Astrocyte (in vitro differentiated cells and primary cell): ENCODE measurements around the gene CCR2. TPM values are rescaled to one million over a fixed set of nuclear protein-coding genes. Genes with fewer than 3 reads are reported as not detected.

Experiments
- DNase-seq: peaks from one replicate; pipeline ENCODE4 v3.0.0-alpha.2; 2010; ENCODE audit warnings: low read depth
- FAIRE-seq: peaks from 2 replicates; lab custom pipeline; 2011; peaks lifted over from hg19 to GRCh38; lab: Jason Lieb, UNC
- H2AFZ ChIP-seq: 2 replicates; pipeline ENCODE4 v1.6.0; 2012; ENCODE audit warnings: low read depth, low read length, inconsistent platforms
- H3K27ac ChIP-seq: 2 replicates; pipeline ENCODE4 v1.5.1; 2011; ENCODE audit warnings: low read depth, low read length, inconsistent platforms
- H3K27me3 ChIP-seq: 2 replicates; pipeline ENCODE4 v1.6.0; 2011; ENCODE audit warnings: low read length, inconsistent platforms; ENCODE audit not compliant: insufficient read depth
- H3K36me3 ChIP-seq: 2 replicates; pipeline ENCODE4 v1.5.1; 2011; ENCODE audit warnings: low read length, inconsistent platforms; ENCODE audit not compliant: insufficient read depth
- H3K4me1 ChIP-seq: 2 replicates; pipeline ENCODE4 v1.5.1; 2011; ENCODE audit warnings: low read length, inconsistent platforms; ENCODE audit not compliant: insufficient read depth
- H3K4me2 ChIP-seq: 2 replicates; pipeline ENCODE4 v1.6.0; 2012; ENCODE audit warnings: low read length, inconsistent platforms
- H3K4me3 ChIP-seq: 2 replicates; pipeline ENCODE4 v1.5.1; 2011; ENCODE audit warnings: low read depth, mild to moderate bottlenecking, low read length, inconsistent platforms; ENCODE audit not compliant: insufficient read depth
- H3K79me2 ChIP-seq: 2 replicates; pipeline ENCODE4 v1.6.0; 2012; ENCODE audit warnings: mild to moderate bottlenecking, low read length, inconsistent platforms; ENCODE audit not compliant: insufficient read depth
- H3K9ac ChIP-seq: 2 replicates; pipeline ENCODE4 v1.6.0; 2012; ENCODE audit warnings: mild to moderate bottlenecking, low read length, inconsistent platforms
- H3K9me3 ChIP-seq: 2 replicates; pipeline ENCODE4 v1.5.1; 2012; ENCODE audit warnings: low read depth, mild to moderate bottlenecking, low read length, inconsistent platforms; ENCODE audit not compliant: insufficient read depth
- H4K20me1 ChIP-seq: 2 replicates; pipeline ENCODE4 v1.6.0; 2012; ENCODE audit warnings: low read length, inconsistent platforms; ENCODE audit not compliant: insufficient read depth
- H3K27ac Mint-ChIP-seq: one replicate; pipeline ENCODE4 v1.8.0; 2021; ENCODE audit warnings: mild to moderate bottlenecking, mixed read lengths; ENCODE audit not compliant: unreplicated experiment
- H3K27me3 Mint-ChIP-seq: one replicate; pipeline ENCODE4 v1.8.0; 2021; ENCODE audit warnings: low read depth, mixed read lengths; ENCODE audit not compliant: unreplicated experiment
- H3K36me3 Mint-ChIP-seq: one replicate; pipeline ENCODE4 v1.8.0; 2021; ENCODE audit warnings: low read depth, mixed read lengths; ENCODE audit not compliant: unreplicated experiment
- H3K4me1 Mint-ChIP-seq: one replicate; pipeline ENCODE4 v1.8.0; 2021; ENCODE audit warnings: low read depth, mixed read lengths; ENCODE audit not compliant: unreplicated experiment
- H3K4me3 Mint-ChIP-seq: one replicate; pipeline ENCODE4 v1.8.0; 2021; ENCODE audit warnings: mild to moderate bottlenecking, moderate library complexity, mixed read lengths; ENCODE audit not compliant: unreplicated experiment
- H3K9me3 Mint-ChIP-seq: one replicate; pipeline ENCODE4 v1.8.0; 2021; ENCODE audit warnings: mild to moderate bottlenecking, mixed read lengths; ENCODE audit not compliant: unreplicated experiment
- EZH2 ChIP-seq: IDR thresholded peaks from 2 replicates; pipeline ENCODE4 v1.6.1; 2012; ENCODE audit warnings: mild to moderate bottlenecking, low read length, inconsistent platforms; ENCODE audit not compliant: insufficient read depth
- total RNA-seq: library from RNA; stranded (reverse); gene quantifications from 2 replicates; pipeline ENCODE4 v1.2.1, GENCODE V29; 2021
- TF ChIP-seq, protein P1 (sequence below): IDR thresholded peaks from 2 replicates; pipeline ENCODE4 v1.5.1; 2011; ENCODE audit warnings: low read depth, mild to moderate bottlenecking, inconsistent platforms, low read length, moderate library complexity; ENCODE audit not compliant: insufficient read depth

CCR2 gene
- total RNA-seq, 1 donor from 2014 or later: not detected

DNA sequence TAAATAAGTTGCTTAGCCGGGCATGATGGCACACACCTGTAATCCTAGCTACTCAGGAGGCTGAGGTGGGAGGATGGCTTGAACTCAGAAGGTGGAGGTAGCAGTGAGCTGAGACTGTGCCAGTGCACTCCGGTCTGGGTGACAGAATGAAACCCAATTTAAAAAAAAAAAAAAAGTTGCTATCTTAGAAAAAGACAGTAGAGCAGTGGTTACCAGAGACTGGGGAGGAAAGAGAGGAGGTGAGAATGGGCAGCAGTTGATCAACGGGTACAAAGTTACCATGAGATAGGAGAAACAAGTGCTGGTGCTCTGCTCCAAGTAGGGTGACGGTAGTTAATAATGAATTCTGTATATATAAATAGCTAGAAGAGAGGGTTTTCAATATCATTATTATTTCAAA, 821 bp upstream of the CCR2 start:
- H3K4me3 Mint-ChIP-seq: no peak overlapping the region
- no peak for FAIRE-seq

DNA sequence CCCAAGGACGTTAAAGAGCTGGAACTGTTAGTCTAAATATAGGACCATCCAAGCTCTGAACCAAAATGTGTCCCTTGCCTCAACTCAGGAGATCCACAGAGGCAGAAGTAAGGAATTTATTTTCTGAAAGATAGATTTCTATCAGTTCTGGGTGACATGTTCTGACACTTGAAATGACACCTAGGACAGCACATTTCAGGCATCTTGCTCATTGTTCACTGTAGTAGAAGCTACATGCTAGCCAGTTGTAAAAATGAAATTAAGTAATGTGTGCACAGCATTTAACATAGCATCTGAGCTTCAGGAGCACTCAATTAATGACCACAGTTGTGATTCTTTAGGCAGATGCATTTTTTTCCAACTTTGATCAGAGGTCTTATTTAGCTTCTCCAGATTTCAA, 567 bp downstream of the CCR2 start:
- no peak overlapping the region for H3K4me3 ChIP-seq
- Mint-ChIP-seq H3K4me3 (no peak overlapping the region), H3K36me3 (no peaks in the 10 kb centered on the region), H3K27ac (no peak overlapping the region), H3K27me3 (peaks cover 42% of the 10 kb centered on the region), H3K9me3 (peaks cover 2% of the 10 kb centered on the region), H3K4me1 (peaks cover 15% of the 10 kb centered on the region)
- H3K9ac ChIP-seq: no peak overlapping the region
- no peaks in the 10 kb centered on the region for H4K20me1 ChIP-seq
- TF ChIP-seq, protein P1, sequence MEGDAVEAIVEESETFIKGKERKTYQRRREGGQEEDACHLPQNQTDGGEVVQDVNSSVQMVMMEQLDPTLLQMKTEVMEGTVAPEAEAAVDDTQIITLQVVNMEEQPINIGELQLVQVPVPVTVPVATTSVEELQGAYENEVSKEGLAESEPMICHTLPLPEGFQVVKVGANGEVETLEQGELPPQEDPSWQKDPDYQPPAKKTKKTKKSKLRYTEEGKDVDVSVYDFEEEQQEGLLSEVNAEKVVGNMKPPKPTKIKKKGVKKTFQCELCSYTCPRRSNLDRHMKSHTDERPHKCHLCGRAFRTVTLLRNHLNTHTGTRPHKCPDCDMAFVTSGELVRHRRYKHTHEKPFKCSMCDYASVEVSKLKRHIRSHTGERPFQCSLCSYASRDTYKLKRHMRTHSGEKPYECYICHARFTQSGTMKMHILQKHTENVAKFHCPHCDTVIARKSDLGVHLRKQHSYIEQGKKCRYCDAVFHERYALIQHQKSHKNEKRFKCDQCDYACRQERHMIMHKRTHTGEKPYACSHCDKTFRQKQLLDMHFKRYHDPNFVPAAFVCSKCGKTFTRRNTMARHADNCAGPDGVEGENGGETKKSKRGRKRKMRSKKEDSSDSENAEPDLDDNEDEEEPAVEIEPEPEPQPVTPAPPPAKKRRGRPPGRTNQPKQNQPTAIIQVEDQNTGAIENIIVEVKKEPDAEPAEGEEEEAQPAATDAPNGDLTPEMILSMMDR: no peak
- TF ChIP-seq EZH2: no peak
- no peak for FAIRE-seq
- H3K9me3 ChIP-seq: no peaks in the 10 kb centered on the region
- H3K4me2 ChIP-seq: no peak overlapping the region
- peaks cover 31% of the 10 kb centered on the region for H3K27me3 ChIP-seq
- DNase-seq: no peak
- no peaks in the 10 kb centered on the region for H3K36me3 ChIP-seq
- no peak overlapping the region for H2AFZ ChIP-seq
- no peaks in the 10 kb centered on the region for H3K79me2 ChIP-seq
- H3K27ac ChIP-seq: no peak overlapping the region
- no peaks in the 10 kb centered on the region for H3K4me1 ChIP-seq

More for the DNA sequence above, 821 bp upstream of the CCR2 start:
- Mint-ChIP-seq H3K27me3 (peaks cover 45% of the 10 kb centered on the region), H3K4me1 (peaks cover 15% of the 10 kb centered on the region), H3K9me3 (peaks cover 2% of the 10 kb centered on the region), H3K36me3 (no peaks in the 10 kb centered on the region), H3K27ac (peak overlapping the region; percentile 11)
- Histone ChIP-seq H3K36me3 (no peaks in the 10 kb centered on the region), H3K79me2 (no peaks in the 10 kb centered on the region), H3K9ac (no peak overlapping the region), H3K27me3 (peaks cover 29% of the 10 kb centered on the region), H4K20me1 (no peaks in the 10 kb centered on the region), H3K4me1 (no peaks in the 10 kb centered on the region), H2AFZ (no peak overlapping the region), H3K4me2 (no peak overlapping the region), H3K4me3 (no peak overlapping the region), H3K9me3 (no peaks in the 10 kb centered on the region), H3K27ac (no peak overlapping the region)
- TF ChIP-seq, protein P1: no peak
- TF ChIP-seq EZH2: no peak
- DNase-seq: no peak

DNA sequence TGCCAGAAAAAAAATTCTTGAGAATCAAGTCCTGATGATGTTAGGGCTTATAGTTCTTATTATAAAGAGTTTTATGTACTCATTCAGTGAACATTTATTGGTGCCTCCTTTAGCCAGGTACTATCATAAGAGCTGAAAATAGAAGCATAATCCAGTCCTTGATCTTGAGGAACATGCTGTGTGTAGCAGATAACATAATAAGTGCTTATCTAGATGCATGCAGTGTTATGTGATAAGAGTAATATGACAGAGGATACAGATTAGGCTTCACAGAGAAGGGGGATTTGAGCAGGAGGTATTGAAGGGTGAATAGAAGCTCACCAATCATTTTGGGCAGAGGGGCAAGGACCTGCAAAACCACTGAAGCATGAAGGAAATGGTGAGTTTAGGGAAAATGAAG, 1.1 kb downstream of the CCR2 start:
- Histone ChIP-seq H3K4me2 (no peak overlapping the region), H4K20me1 (no peaks in the 10 kb centered on the region), H3K79me2 (no peaks in the 10 kb centered on the region), H2AFZ (no peak overlapping the region), H3K9ac (no peak overlapping the region), H3K36me3 (no peaks in the 10 kb centered on the region), H3K9me3 (no peaks in the 10 kb centered on the region), H3K4me1 (peaks cover 2% of the 10 kb centered on the region), H3K4me3 (no peak overlapping the region), H3K27me3 (peaks cover 31% of the 10 kb centered on the region), H3K27ac (no peak overlapping the region)
- TF ChIP-seq EZH2: no peak
- no peak overlapping the region for H3K27ac Mint-ChIP-seq
- H3K36me3 Mint-ChIP-seq: no peaks in the 10 kb centered on the region
- H3K9me3 Mint-ChIP-seq: peaks cover 2% of the 10 kb centered on the region
- H3K4me3 Mint-ChIP-seq: no peak overlapping the region
- DNase-seq: no peak
- H3K4me1 Mint-ChIP-seq: peaks cover 20% of the 10 kb centered on the region
- peaks cover 39% of the 10 kb centered on the region for H3K27me3 Mint-ChIP-seq
- FAIRE-seq: no peak
